HG03097 (cell line): Measurements from ENCODE around the gene CLDN15.
"Not testable (repeated sequence)": the region's sequence is repeated elsewhere in the genome, so short reads cannot be mapped to it uniquely, and the experiment has no call there.

Experiments used
- ATAC-seq: cut with Tn5 transposase; IDR thresholded peaks from one replicate; pipeline ENCODE4 v1.9.1; 2021; ENCODE audit not compliant: unreplicated experiment, low FRiP score

The CLDN15 gene

DNA sequence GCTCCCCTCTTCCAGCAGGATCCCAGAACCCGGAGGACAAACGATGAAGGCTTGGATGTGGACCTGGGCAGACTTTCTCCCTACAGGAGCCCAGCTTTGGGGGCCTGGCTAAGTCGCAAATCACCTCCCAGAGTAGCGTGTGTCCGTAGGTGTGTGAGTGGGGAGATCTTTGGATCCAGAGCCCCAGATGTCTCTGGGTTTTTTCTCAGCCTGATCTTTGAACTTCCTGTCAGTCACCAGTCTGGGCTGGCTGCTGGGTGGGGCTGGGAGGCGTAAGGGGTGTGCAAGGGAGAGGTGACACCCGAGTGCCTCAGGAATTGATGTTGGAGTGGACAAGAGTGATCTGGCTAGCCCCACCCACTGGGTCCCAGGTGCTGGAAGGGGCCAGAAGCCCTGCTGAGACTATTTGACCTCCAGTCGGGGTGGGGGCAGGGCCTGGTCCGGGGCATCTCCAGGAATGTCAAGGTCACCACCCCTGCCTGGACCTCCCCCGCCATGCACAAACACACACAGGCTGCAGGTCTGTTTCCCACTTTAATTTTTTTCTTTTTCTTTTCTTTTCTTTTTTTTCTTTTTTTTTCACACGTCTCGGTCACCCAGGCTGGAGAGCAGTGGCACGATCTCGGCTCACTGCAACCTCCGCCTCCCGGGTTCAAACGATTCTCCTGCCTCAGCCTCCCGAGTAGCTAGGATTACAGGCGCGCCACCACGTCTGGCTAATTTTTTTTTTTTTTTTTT, 36.6 kb downstream of the CLDN15 start, which contains the start of gene MOGAT3:
MOGAT3 (minus strand) TSS at position 175 of the 738 bp plus-strand sequence. CDS start 182 bp downstream, outside the sequence.
- no peak for ATAC-seq

DNA sequence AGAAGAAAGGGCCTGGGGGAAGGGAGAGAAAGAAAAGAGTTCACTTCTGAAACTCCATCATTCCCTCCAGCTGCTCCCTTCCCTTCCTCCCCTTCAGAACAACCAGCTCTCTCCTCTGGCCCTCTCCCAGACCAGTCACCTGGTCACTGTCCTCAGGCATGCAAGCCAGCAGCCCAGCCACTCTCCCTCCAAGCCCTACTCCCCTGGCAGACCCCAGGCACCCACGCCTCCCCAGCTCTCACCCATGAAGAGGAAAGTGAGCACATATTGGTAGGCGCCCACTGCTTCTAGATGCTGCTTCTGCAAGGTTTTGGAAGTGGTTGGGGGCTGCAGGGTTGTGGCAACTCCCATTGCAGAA, 37.1 kb downstream of the CLDN15 start:
- ATAC-seq: no peak

DNA sequence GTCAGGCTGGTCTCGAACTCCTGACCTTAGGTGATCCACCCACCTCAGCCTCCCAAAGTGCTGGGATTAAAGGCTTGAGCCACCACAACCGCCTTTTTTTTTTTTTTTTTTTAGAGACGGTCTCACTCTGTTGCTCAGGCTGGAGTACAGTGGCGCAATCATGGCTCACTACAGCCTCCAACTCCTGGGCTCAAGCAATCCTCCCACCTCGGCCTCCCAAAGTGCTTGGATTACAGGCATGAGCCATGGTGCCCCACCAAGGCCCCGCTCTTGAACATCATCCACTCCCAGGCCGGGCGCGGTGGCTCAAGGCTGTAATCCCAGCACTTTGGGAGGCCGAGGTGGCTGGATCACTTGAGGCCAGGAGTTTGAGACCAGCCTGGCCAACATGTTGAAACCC, 38.1 kb downstream of the CLDN15 start:
- not testable (repeated sequence) for ATAC-seq

DNA sequence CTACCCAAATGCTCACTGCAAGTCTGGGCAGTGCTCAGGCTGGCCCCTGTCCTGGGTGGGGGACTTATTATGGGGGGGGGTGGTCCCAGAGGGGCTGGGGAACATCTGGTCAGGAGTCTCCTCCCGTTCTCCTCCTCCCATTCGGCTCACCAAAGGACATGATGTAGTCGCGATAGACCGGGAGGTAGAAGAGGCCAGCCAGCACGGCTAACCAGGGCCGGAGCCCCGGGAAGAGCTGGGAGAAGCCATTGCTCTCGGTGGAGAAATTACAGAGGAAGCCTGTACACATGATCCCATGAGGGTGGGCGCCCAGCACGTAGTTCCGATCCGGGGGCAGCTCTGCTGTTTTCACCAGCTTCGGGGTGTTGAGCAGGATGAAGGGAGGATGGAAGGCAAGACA, 39.1 kb downstream of the CLDN15 start:
- ATAC-seq: no peak

DNA sequence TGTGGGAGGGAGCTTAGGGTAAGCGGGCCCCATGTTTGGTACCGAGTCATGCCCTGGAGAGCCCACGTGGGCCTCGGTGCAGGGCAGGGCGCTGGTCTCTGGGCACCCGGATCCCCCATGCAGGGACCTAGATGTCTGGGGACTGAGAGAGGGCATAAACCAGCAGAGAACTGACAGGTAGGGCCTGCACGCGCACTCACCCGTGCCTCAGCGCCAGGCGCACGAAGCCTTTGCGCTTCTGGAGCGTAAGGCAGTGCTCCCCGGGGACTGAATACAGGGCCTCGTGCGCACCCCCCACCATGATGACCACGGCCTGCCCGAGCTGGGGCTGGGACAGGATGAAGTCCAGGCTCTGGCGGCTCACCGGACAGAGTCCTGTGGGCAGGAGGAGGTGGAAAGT, 39.6 kb downstream of the CLDN15 start:
- ATAC-seq: no peak

DNA sequence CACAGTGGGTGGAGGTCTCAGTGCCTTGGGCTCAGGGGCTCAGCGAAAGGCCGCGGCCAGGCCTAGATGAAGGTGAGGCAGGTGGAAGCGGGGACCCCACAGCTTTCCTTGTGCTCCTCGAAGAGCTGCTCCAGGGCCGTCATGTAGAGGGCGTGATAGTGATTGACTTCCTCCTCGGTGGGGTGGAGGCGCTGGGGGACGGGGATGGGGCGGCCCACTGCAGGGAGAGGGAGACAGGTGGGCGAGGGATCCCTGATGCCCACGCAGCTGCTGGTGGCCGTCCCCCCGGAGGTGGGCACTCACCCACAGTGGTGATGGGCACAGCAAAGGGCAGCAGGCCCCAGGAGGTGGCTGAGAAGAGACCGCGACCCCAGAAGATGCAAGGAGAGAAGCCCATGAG, 41.7 kb downstream of the CLDN15 start:
- ATAC-seq: no peak

DNA sequence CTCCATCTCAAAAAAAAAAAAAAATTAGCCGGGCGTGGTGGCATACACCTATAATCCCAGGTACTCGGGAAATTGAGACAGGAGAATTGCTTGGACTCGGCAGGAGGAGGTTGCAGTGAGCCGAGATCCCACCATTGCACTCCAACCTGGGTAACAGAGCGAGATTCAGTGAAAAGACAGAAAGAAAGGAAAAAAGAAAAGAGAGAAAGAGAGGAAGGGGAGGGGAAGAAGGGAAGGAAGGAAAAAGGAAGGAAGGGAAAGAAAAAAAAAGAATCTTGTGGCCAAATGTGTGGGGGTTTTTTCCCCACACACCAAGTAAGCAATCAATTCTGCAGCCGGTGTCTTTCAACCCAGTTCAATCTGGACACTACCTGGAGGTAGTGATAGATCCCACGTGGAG, 48.5 kb downstream of the CLDN15 start:
- ATAC-seq: no peak

DNA sequence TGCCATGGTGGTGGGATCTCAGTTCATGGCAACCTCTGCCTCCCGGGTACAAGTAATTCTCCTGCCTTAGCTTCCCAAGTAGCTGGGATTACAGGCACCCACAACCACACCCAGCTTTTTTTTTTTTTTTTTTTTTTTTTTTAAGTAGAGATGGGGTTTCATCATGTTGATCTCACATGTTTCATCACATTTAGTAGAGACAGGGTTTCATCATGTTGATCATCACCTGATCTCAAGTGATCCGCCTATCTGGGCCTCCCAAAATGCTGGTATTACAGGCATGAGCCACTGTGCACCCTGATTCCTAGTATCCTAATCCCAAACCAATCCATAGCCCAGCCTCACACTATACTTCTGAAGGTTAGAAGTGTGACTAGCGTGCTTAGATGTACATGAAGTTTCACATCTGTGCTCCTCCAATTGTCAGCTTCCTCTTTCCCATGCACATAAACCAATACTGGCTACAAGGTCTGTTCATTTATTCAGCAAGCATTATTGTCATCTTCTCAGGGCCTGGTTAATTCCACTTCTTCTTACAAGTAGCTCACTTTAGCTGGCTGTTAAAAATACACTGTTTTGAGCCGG, 50.7 kb downstream of the CLDN15 start:
- no peak for ATAC-seq

DNA sequence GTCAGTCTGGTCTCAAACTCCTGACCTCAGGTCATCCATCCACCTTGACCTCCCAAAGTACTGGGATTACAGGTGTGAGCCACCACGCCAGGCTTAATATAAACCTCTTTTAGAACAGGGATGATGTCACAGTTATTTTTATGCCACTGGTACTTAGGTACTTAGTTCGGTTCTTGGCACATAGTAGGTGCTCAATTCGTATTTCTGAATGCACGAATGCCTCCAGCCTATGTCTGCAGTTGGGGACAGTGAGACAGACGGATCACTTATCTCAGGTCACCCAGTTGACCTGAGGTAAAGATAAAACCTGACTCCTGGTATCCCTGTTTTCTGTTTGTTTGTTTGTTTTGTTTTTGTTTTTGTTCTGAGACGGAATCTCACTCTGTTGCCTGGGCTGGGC, 51.4 kb downstream of the CLDN15 start:
- ATAC-seq: no peak

DNA sequence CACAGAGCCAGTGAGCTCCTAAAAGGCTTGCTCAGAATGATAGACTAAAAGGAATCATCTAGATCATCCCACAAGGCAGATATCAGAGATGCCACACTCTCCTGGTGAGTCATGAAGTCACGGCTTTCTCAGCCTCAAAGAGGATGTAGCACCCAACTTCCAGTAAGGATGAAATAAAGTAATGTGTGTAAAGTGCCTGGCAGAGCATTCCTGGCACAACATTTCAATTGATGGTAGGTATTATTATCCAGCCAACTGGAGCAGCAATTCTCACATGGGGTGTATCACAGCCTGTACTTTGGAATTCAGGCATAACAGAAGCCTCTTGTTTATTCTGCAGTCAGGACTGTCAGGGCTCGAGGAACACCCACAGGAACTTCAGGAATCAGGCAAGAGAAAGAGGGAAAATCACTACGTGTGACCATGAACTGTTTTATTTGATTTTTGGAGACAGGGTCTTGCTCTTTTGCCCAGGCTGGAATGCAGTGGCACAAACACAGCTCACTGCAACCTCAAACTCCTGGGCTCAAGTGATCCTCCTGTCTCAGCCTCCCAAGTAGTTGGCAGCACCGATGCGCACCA, 52.3 kb downstream of the CLDN15 start:
- no peak for ATAC-seq
